Spinal cord (tissue), 10 donors: ENCODE data around the gene NABP1. TPM values are rescaled to one million over a fixed set of nuclear protein-coding genes. Genes with fewer than 3 reads are reported as not detected.
A peak's percentile ranks its signal among the peaks of the same experiment; 100 is the strongest.

Experiments used
- DNase-seq, 6 donors: peaks; one replicate each; pipeline versions ENCODE4 v3.0.0 to v3.0.0-alpha.2; 2013 to 2015; ENCODE audit warnings: low spot score in 6 of 6, low read depth in 4 of 6
- H3K27ac ChIP-seq: one replicate; pipeline ENCODE4 v1.5.1; 2013; ENCODE audit warnings: low read depth, low read length, control low read depth
- H3K27me3 ChIP-seq: one replicate; pipeline ENCODE4 v1.6.1; 2013; ENCODE audit warnings: low read length; ENCODE audit not compliant: control insufficient read depth, insufficient read depth
- H3K36me3 ChIP-seq: one replicate; pipeline ENCODE4 v1.6.1; 2013; ENCODE audit warnings: low read length; ENCODE audit not compliant: control insufficient read depth, insufficient read depth
- H3K4me1 ChIP-seq: one replicate; pipeline ENCODE4 v1.6.1; 2013; ENCODE audit warnings: low read length; ENCODE audit not compliant: control insufficient read depth, insufficient read depth
- H3K4me3 ChIP-seq: one replicate; pipeline ENCODE4 v1.5.1; 2013; ENCODE audit warnings: low read depth, low read length, control low read depth
- H3K9me3 ChIP-seq: one replicate; pipeline ENCODE4 v1.6.1; 2013; ENCODE audit warnings: low read length; ENCODE audit not compliant: control insufficient read depth, insufficient read depth
- WGBS: methylation state at CpG from one replicate; pipeline ENCODE4 v1.1.5; 2013; ENCODE audit warnings: missing lambda C conversion rate; ENCODE audit not compliant: insufficient coverage; 5-methylcytosine and 5-hydroxymethylcytosine counted together
- polyA plus RNA-seq, 2 donors: library from polyadenylated mRNA; unstranded; fragments of 120-200 nt; gene quantifications; one replicate each; pipeline ENCODE4 v1.2.1, GENCODE V29; 2013; ENCODE audit not compliant: insufficient read length in 2 of 2
- total RNA-seq, 2 donors: library from RNA; depleted of rRNA in 1 of 2; stranded (reverse); fragments of 120-200 nt in 1 of 2; fragments of >200 nt in 1 of 2; gene quantifications; one replicate each; pipeline versions ENCODE4 v1.2.3 to v1.2.4, GENCODE V29; 2013 to 2014
- donor health status: healthy.

Gene NABP1
- total and polyA plus RNA-seq, 4 donors = 5.1 to 14.0 (median 6.8) TPM

GRCh38 chr2:191678437-191679100 lies 633 bp downstream of the NABP1 start:
- DNase-seq = peak in 2 of 6 donors; percentile 30 to 37
- peaks cover 12% of the 10 kb centered on the region for H3K4me1 ChIP-seq
- H3K27ac ChIP-seq = peak overlapping the region; percentile 89
- no peaks in the 10 kb centered on the region for H3K27me3 ChIP-seq
- H3K9me3 ChIP-seq = no peaks in the 10 kb centered on the region
- 2% methylated on average over 25 of the region's 40 CpGs for WGBS
- peak overlapping the region; percentile 74 for H3K4me3 ChIP-seq
- no peaks in the 10 kb centered on the region for H3K36me3 ChIP-seq

DNA sequence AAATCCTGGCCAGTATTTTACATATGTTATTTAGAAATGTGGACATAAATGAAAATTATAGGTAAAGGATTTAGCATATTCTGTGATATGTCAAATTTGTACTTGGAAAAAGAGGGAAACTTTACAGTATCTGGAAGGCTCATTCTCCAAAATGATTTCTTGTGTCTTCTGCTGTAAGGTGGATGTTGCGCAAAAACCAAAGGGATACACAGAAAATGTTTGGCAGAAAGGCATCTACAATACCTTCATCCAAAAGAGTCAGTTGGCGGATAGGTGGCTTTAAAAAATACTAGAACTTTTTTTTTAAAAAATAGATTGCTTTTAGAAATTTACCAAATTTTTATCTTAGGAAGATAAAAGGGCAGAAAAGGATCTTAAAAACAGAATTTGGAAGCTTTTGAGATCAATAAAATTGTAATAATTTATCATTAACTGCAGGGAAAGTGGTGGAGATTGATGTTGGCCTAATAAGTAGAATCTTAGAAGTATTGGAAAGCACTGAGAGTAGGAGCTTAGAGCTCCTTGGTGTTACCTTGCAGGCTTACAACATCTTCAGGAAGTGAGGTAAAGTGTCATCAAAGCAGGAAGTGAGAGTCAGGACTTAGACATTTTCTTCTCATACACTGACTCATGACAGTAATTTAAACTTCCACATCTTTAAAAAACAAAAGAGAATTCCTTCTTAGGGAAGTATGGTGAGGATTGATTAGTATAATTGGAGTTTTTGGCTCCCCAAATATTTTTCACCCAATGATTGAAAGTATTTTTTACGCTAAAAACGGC lies 2.1 kb downstream of the NABP1 start:
- no peaks in the 10 kb centered on the region for H3K27me3 ChIP-seq
- WGBS = no CpG with 5 or more reads among the region's 4 CpGs
- no peak overlapping the region for H3K27ac ChIP-seq
- DNase-seq = no peak
- H3K4me3 ChIP-seq = no peak overlapping the region
- peaks cover 12% of the 10 kb centered on the region for H3K4me1 ChIP-seq
- no peaks in the 10 kb centered on the region for H3K9me3 ChIP-seq
- H3K36me3 ChIP-seq = no peaks in the 10 kb centered on the region

- Histone ChIP-seq H3K36me3 (no peaks in the 10 kb centered on the region), H3K4me3 (no peak overlapping the region), H3K9me3 (no peaks in the 10 kb centered on the region), H3K27me3 (no peaks in the 10 kb centered on the region), H3K27ac (no peak overlapping the region), H3K4me1 (peaks cover 12% of the 10 kb centered on the region)
- WGBS = no CpG with 5 or more reads among the region's 1 CpG
- no peak for DNase-seq
These were observed 2.7 kb downstream of the NABP1 start for GRCh38 chr2:191680639-191681038.

DNA sequence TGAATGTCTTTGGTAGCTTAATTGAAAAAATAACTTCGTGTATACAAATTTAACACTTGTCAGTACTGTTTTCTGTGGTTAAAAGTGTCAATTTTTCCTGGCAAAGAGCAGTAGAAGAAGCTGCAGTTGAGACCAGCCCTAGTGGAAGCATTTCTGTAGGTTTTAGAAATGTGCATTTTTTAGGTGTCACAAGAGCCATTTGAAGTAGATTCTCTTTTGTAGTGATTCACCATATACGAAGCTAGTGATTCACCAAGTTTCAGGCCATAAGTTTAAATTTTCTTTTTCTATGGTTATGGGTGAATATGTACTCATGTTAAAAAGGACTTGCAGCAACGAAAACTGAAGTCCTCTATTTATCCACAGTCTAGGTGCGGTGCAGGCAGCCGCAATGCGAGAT lies 4.2 kb downstream of the NABP1 start:
- Histone ChIP-seq H3K9me3 (no peaks in the 10 kb centered on the region), H3K36me3 (no peaks in the 10 kb centered on the region), H3K4me3 (no peak overlapping the region), H3K27me3 (no peaks in the 10 kb centered on the region), H3K4me1 (peaks cover 12% of the 10 kb centered on the region), H3K27ac (no peak overlapping the region)
- 88% methylated on average over 1 of the region's 6 CpGs for WGBS
- DNase-seq = no peak

GRCh38 chr2:191686066-191686465 lies 8.1 kb downstream of the NABP1 start:
- H3K9me3 ChIP-seq = no peaks in the 10 kb centered on the region
- DNase-seq = no peak
- no peak overlapping the region for H3K4me3 ChIP-seq
- no peaks in the 10 kb centered on the region for H3K27me3 ChIP-seq
- H3K36me3 ChIP-seq = no peaks in the 10 kb centered on the region
- H3K27ac ChIP-seq = no peak overlapping the region
- no peaks in the 10 kb centered on the region for H3K4me1 ChIP-seq
- WGBS = no CpG with 5 or more reads among the region's 2 CpGs

- Histone ChIP-seq H3K4me1 (no peaks in the 10 kb centered on the region), H3K4me3 (no peak overlapping the region), H3K27ac (no peak overlapping the region), H3K36me3 (no peaks in the 10 kb centered on the region), H3K27me3 (no peaks in the 10 kb centered on the region), H3K9me3 (no peaks in the 10 kb centered on the region)
- WGBS = no CpG with 5 or more reads among the region's 1 CpG
- no peak for DNase-seq
These were observed 8.8 kb downstream of the NABP1 start for GRCh38 chr2:191686729-191687128.

DNA sequence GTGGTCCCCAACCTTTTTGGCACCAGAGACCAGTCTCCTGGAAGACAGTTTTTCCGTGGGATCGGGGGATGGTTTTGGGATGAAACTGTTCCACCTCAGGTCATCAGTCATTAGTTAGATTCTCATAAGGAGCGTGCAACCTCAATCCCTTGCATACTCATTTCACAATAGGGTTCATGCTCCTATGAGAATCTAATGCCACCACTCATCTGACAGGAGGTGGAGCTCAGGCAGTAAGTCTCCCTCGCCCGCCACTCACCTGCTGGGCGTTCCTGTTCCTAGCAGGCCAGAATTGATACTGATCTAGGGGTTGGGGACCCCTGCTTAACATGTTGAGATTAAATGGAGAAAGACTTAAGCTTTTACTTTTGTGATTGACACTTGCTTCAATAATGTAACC lies 9.9 kb downstream of the NABP1 start:
- no peak for DNase-seq
- Histone ChIP-seq H3K4me3 (no peak overlapping the region), H3K4me1 (no peaks in the 10 kb centered on the region), H3K36me3 (no peaks in the 10 kb centered on the region), H3K9me3 (no peaks in the 10 kb centered on the region), H3K27me3 (no peaks in the 10 kb centered on the region), H3K27ac (no peak overlapping the region)
- WGBS = 83% methylated on average over 2 of the region's 6 CpGs

- WGBS = no CpG with 5 or more reads among the region's 2 CpGs
- Histone ChIP-seq H3K36me3 (no peaks in the 10 kb centered on the region), H3K9me3 (no peaks in the 10 kb centered on the region), H3K27ac (no peak overlapping the region), H3K4me3 (no peak overlapping the region), H3K4me1 (no peaks in the 10 kb centered on the region), H3K27me3 (no peaks in the 10 kb centered on the region)
- DNase-seq = no peak
These were observed 11.2 kb downstream of the NABP1 start for GRCh38 chr2:191688934-191689695.

- Histone ChIP-seq H3K9me3 (no peaks in the 10 kb centered on the region), H3K27ac (no peak overlapping the region), H3K4me3 (no peak overlapping the region), H3K4me1 (no peaks in the 10 kb centered on the region), H3K27me3 (no peaks in the 10 kb centered on the region), H3K36me3 (no peaks in the 10 kb centered on the region)
- WGBS = no CpG with 5 or more reads among the region's 3 CpGs
- no peak for DNase-seq
These were observed 12.4 kb downstream of the NABP1 start for GRCh38 chr2:191690327-191690726.
